Natural killer cell (primary cell): ENCODE measurements around the gene PRKRA. TPM values are rescaled to one million over a fixed set of nuclear protein-coding genes. Genes with fewer than 3 reads are reported as not detected.

Source experiments
- ATAC-seq, 3 donors: fragments of 150-1000 bp in 2 of 3; fragments of 200-7000 bp in 1 of 3; cut with Tn5 transposase; 1 replicate in 1 of 3; 2 replicates in 2 of 3; pipeline ENCODE4 v1.10.0; 2021; ENCODE audit warnings: mild to moderate bottlenecking in 2 of 3, moderate library complexity in 2 of 3
- DNase-seq, 2 donors: peaks; one replicate each; pipeline versions ENCODE4 v3.0.0 to v3.0.0-alpha.2; 2013 to 2021; ENCODE audit warnings: mixed read lengths in 1 of 2
- H3K27ac ChIP-seq: one replicate; pipeline ENCODE4 v1.5.1; 2013; ENCODE audit warnings: mild to moderate bottlenecking, low read length
- H3K27me3 ChIP-seq: one replicate; pipeline ENCODE4 v1.6.1; 2013; ENCODE audit warnings: low read length; ENCODE audit not compliant: control insufficient read depth, insufficient read depth
- H3K36me3 ChIP-seq: one replicate; pipeline ENCODE4 v1.6.1; 2013; ENCODE audit warnings: low read length; ENCODE audit not compliant: control insufficient read depth, insufficient read depth
- H3K4me1 ChIP-seq: one replicate; pipeline ENCODE4 v1.6.1; 2013; ENCODE audit warnings: low read length; ENCODE audit not compliant: control insufficient read depth, insufficient read depth
- H3K4me3 ChIP-seq: one replicate; pipeline ENCODE4 v1.5.1; 2013; ENCODE audit warnings: low read length
- H3K9me3 ChIP-seq: one replicate; pipeline ENCODE4 v1.6.1; 2013; ENCODE audit warnings: low read length; ENCODE audit not compliant: control insufficient read depth, insufficient read depth
- H3K27ac Mint-ChIP-seq, 2 donors: one replicate each; pipeline ENCODE4 v1.8.0; 2022; ENCODE audit warnings: mild to moderate bottlenecking in 2 of 2, mixed read lengths in 2 of 2, moderate library complexity in 1 of 2
- H3K27me3 Mint-ChIP-seq, 2 donors: one replicate each; pipeline ENCODE4 v1.8.0; 2022; ENCODE audit warnings: low read depth in 2 of 2, mixed read lengths in 2 of 2
- H3K36me3 Mint-ChIP-seq: one replicate; pipeline ENCODE4 v1.8.0; 2022; ENCODE audit warnings: mixed read lengths
- H3K4me1 Mint-ChIP-seq, 2 donors: one replicate each; pipeline ENCODE4 v1.8.0; 2022; ENCODE audit warnings: mixed read lengths in 2 of 2
- H3K4me3 Mint-ChIP-seq: one replicate; pipeline ENCODE4 v1.8.0; 2022; ENCODE audit warnings: mild to moderate bottlenecking, moderate library complexity, mixed read lengths
- H3K9me3 Mint-ChIP-seq, 2 donors: one replicate each; pipeline ENCODE4 v1.8.0; 2022; ENCODE audit warnings: mixed read lengths in 2 of 2
- CTCF ChIP-seq: fragments of 200-600 bp; IDR thresholded peaks from one replicate; pipeline ENCODE4 v1.8.0; 2022; ENCODE audit warnings: antibody characterized with exemption
- WGBS: methylation state at CpG from one replicate; pipeline ENCODE4 v1.1.7; 2013; ENCODE audit warnings: missing lambda C conversion rate; ENCODE audit not compliant: insufficient coverage; 5-methylcytosine and 5-hydroxymethylcytosine counted together
- intact Hi-C: fragments of 100-400 bp; cut with micrococcal nuclease; formaldehyde crosslinking; loops from one replicate; pipeline ENCODE4 v1.14.2; 2022
- total RNA-seq, 4 donors: library from RNA; stranded (reverse); fragments of 120-200 nt in 1 of 4; gene quantifications; one replicate each; pipeline versions ENCODE4 v1.2.3 to v1.2.4, GENCODE V29; 2013 to 2022

PRKRA gene
- total RNA-seq, 3 donors from 2014 or later (not counting 1 experiment from before 2014, with no cell fraction given) = 42.1 to 48.3 (median 44.0) TPM

- intact Hi-C loops = no loop called here
- H3K4me3 Mint-ChIP-seq = no peak overlapping the region
- ATAC-seq = no peak
Measured at GRCh38 chr2:178496049-178496448, 45.1 kb upstream of the PRKRA start.

DNA sequence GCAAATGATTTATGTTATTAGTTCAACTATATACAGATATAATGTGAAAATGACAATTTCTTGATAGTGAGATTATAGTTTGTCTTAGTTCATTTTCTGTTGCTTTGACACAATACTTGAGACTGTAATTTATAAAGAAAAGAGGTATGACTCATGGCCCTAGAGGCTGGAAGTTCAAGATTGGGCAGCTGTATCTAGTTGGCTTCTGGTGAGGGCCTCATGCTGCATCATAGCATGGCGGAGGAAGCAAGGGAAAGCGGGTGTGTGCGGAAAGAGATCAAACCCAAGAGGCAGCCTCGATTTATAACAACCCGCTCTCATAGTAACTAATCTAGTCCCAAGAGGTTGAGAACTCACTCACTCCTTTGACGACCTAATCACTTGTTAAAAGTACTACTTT is 40.6 kb upstream of the PRKRA start:
- Histone ChIP-seq H3K9me3 (no peaks in the 10 kb centered on the region), H3K4me3 (no peak overlapping the region), H3K27me3 (no peaks in the 10 kb centered on the region), H3K4me1 (no peaks in the 10 kb centered on the region), H3K27ac (no peak overlapping the region), H3K36me3 (peaks cover 57% of the 10 kb centered on the region)
- ATAC-seq (no peak), DNase-seq (no peak)
- WGBS = 98% methylated on average over 6 of the region's 6 CpGs
- Mint-ChIP-seq H3K36me3 (peaks cover 15% of the 10 kb centered on the region), H3K4me3 (no peak overlapping the region), H3K4me1 (peaks cover 19 to 25% of the 10 kb centered on the region in 2 donors), H3K9me3 (no peaks in the 10 kb centered on the region), H3K27ac (no peak overlapping the region), H3K27me3 (no peaks in the 10 kb centered on the region)
- no peak for TF ChIP-seq CTCF
- intact Hi-C loops = no loop called here

More at GRCh38 chr2:178496049-178496448, 45.1 kb upstream of the PRKRA start:
- H3K4me1 Mint-ChIP-seq = no peaks in the 10 kb centered on the region
- no peaks in the 10 kb centered on the region for H3K9me3 Mint-ChIP-seq
- peaks cover 19% of the 10 kb centered on the region for H3K36me3 Mint-ChIP-seq
- no peak overlapping the region for H3K27ac ChIP-seq
- no peaks in the 10 kb centered on the region for H3K27me3 Mint-ChIP-seq
- no peak for DNase-seq
- TF ChIP-seq CTCF = no peak
- peaks cover 74% of the 10 kb centered on the region for H3K36me3 ChIP-seq
- no peaks in the 10 kb centered on the region for H3K9me3 ChIP-seq
- H3K4me1 ChIP-seq = no peaks in the 10 kb centered on the region
- 91% methylated on average over 4 of the region's 4 CpGs for WGBS
- no peaks in the 10 kb centered on the region for H3K27me3 ChIP-seq
- peak overlapping the region in 1 of 2 donors; percentile 31 for H3K27ac Mint-ChIP-seq
- no peak overlapping the region for H3K4me3 ChIP-seq

DNA sequence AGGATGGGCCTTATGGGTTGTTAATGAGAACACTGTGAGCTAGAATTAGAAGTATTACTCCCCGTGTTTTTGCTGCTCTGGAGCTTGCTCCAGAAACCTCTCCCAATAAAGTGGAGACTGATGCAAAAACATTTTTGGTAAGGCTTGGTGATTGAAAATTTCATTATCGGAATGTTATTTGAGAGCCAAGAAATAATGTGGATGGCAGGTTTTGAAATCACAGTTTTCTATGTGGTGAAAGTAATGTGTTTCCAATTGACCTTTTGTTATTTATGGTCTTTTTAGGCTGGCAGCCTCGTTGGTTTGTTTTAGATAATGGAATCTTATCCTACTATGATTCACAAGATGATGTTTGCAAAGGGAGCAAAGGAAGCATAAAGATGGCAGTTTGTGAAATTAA is 34.4 kb upstream of the PRKRA start:
- Histone ChIP-seq H3K9me3 (no peaks in the 10 kb centered on the region), H3K36me3 (peaks cover 16% of the 10 kb centered on the region), H3K27me3 (no peaks in the 10 kb centered on the region), H3K27ac (no peak overlapping the region), H3K4me1 (peaks cover 17% of the 10 kb centered on the region), H3K4me3 (no peak overlapping the region)
- H3K27me3 Mint-ChIP-seq = no peaks in the 10 kb centered on the region
- no peak for TF ChIP-seq CTCF
- 100% methylated on average over 2 of the region's 3 CpGs for WGBS
- peaks cover 5% of the 10 kb centered on the region for H3K36me3 Mint-ChIP-seq
- ATAC-seq (no peak), DNase-seq (no peak)
- no peaks in the 10 kb centered on the region for H3K9me3 Mint-ChIP-seq
- H3K4me3 Mint-ChIP-seq = no peak overlapping the region
- peak overlapping the region in 1 of 2 donors; percentile 63 for H3K27ac Mint-ChIP-seq
- intact Hi-C loops = no loop called here
- peaks cover 48 to 74% of the 10 kb centered on the region in 2 donors for H3K4me1 Mint-ChIP-seq
